Ramos (cell line): ENCODE data around the gene FASTKD1.
"Not testable (repeated sequence)": the region's sequence is repeated elsewhere in the genome, so short reads cannot be mapped to it uniquely, and the experiment has no call there.

Experiments
- in situ Hi-C: fragments of 300-500 bp; cut with MboI; formaldehyde crosslinking; loops from one replicate; pipeline ENCODE4 v1.14.3; 2022; ENCODE audit warnings: low sequenced_read_pairs; ENCODE audit not compliant: unreplicated experiment

Gene FASTKD1, protein sequence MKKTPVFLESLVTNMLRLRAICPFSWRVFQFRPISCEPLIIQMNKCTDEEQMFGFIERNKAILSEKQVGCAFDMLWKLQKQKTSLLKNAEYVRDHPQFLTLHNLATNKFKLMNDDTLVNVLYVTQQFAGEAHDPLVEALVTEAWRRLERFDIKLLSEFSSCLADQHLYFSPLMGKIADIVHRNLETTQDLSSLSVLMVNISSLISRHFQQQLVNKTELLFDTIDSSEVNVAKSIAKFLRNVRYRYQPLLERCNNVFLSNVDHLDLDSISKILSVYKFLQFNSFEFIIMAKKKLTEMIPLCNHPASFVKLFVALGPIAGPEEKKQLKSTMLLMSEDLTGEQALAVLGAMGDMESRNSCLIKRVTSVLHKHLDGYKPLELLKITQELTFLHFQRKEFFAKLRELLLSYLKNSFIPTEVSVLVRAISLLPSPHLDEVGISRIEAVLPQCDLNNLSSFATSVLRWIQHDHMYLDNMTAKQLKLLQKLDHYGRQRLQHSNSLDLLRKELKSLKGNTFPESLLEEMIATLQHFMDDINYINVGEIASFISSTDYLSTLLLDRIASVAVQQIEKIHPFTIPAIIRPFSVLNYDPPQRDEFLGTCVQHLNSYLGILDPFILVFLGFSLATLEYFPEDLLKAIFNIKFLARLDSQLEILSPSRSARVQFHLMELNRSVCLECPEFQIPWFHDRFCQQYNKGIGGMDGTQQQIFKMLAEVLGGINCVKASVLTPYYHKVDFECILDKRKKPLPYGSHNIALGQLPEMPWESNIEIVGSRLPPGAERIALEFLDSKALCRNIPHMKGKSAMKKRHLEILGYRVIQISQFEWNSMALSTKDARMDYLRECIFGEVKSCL

GRCh38 chr2:169573160-169573973 is at the start of gene FASTKD1:
FASTKD1 (minus strand) TSS chr2:169573865; CDS start chr2:169572029, 1,836 bp downstream.
- in situ Hi-C loops: no loop called here

- in situ Hi-C loops: no loop called here
Observed at GRCh38 chr2:169623235-169623634, 49.6 kb upstream of the FASTKD1 start.

GRCh38 chr2:169620509-169620908 is 46.8 kb upstream of the FASTKD1 start:
- in situ Hi-C loops: no loop called here

- in situ Hi-C loops: no loop called here
Observed at GRCh38 chr2:169619946-169620345, 46.3 kb upstream of the FASTKD1 start.

DNA sequence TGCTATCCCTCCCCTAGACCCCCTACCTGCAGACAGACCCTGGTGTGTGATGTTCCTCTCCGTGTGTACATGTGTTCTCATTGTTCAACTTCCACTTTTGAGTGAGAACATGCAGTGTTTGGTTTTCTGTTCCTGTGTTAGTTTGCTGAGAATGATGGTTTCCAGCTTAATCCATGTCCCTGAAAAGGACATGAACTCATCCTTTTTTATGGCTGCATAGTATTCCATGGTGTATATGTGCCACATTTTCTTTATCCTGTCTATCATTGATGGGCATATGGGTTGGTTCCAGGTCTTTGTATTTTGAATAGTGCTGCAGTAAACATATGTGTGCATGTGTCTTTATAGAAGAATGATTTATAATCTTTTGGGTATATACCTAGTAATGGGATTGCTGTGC is 42.3 kb upstream of the FASTKD1 start:
- in situ Hi-C loops: not testable (repeated sequence)

GRCh38 chr2:169613876-169614275 is 40.2 kb upstream of the FASTKD1 start:
- in situ Hi-C loops: no loop called here

- in situ Hi-C loops: no loop called here
Observed at GRCh38 chr2:169609264-169609663, 35.6 kb upstream of the FASTKD1 start.

- in situ Hi-C loops: no loop called here
Observed at GRCh38 chr2:169599568-169599967, 25.9 kb upstream of the FASTKD1 start.

- in situ Hi-C loops: no loop called here
Observed at GRCh38 chr2:169598982-169599381, 25.3 kb upstream of the FASTKD1 start.

- in situ Hi-C loops: not testable (repeated sequence)
Observed at GRCh38 chr2:169596546-169596945, 22.9 kb upstream of the FASTKD1 start.

GRCh38 chr2:169590804-169591203 is 17.1 kb upstream of the FASTKD1 start:
- in situ Hi-C loops: no loop called here

DNA sequence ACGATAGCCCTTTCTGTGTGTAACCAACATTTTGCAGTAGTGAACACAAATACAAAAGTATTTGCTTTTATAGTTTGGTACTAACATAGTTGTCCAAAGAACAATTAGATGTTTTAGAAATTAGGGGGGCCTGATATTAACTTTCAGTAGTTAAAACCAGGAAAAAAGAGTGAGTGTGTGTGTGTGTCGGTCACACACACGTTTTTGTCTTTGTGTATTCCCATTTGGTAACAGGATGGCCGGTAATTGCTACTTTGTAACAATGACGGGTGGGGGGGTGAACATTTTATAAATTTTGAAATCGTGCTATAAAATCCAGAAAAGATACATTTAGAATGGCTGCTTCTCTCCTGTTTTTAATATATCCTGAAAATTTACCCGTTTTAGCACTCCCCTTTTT is 12.0 kb upstream of the FASTKD1 start:
- in situ Hi-C loops: no loop called here

DNA sequence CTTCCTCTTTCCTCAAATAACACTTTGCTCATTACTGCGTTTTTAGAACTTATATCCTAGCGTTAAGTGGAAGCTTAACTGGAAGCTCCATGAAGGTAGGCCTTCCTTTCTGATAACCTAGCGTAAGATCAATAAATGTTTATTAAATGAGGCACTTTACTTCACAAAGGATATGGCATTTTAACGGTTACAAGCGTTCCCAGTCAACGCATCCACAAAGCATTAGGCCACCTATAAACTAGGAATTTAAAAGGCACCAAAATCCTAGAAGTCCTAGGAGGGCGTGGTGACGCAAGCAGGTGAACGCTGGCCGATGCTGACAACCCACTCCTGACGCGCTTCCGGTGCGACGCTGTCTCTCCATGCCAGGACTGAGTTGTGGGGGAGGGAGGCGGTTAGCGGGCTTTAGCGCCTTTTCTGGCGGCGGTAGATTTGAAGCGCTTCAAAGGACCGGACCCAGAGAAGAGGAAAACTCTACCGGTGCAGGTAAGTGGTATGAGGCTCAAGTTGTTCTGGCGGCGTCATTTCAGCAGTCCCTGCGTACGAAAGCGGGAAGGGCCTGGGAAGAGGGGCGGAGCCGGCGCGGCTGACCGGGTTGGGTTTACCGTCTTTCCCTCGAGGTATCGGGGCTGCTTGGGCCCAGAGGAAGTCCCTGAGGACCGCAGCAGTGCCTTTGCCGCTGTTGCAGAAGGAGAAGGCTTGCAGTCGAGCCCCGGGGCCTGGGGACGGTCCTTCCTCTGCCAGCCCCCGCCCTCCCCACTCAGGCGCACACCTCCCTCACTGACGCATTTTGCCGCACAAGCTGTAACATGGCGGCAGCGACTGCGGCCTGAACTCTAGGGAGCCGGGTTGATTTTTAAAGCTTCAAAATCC is 10.6 kb upstream of the FASTKD1 start, which contains the start of gene PPIG:
TSS of gene PPIG (plus strand) at position 347 of the 873 bp plus-strand sequence. CDS start 19,691 bp downstream, outside the sequence.
- in situ Hi-C loops: no loop called here

- in situ Hi-C loops: no loop called here
Observed at GRCh38 chr2:169583518-169583917, 9.9 kb upstream of the FASTKD1 start.

DNA sequence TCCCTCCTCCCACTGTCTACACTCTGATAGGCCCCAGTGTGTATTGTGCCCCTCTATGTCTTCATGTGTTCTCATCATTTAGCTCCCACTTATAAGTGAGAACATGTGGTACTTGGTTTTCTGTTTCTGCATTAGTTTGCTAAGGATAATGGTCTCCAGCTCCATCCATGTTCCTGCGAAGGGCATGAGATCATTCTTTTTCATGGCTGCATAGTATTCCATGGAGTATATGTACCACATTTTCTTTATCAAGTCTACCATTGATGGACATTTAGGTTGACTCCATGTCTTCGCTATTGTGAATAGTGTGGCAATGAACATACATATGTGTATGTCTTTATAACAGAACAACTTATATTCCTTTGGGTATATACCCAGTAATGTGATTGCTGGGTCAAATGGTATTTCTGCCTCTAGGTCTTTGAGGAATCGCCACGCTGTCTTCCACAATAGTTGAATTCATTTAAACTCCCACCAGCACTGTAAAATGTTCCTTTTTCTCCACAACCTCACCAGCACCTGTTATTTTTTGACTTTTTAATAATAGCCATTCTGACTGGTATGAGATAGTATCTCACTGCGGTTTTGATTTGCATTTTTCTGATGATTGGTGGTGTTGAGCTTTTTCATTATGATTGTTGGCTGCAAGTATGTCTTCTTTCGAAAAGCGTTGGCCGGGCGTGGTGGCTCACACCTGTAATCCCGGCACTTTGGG is 9.0 kb upstream of the FASTKD1 start:
- in situ Hi-C loops: not testable (repeated sequence)

DNA sequence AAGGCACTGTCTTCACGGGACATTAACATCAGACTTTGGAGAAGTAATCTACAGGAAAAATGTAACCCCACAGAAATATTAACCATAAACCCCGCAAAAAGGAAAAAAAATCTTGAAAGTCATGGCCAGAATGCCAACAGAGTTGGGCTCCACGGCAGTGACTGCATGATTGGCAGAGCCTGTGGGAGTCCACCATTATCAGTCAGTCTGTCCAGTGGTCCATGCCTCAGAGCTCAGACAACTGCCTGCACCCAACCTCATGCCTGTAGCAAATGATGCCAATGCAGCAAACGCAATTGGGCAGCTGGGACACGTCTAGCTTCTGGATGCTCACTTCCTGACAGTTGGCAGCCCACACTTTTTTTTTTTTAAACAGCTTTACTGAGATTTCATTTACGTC is 5.4 kb upstream of the FASTKD1 start:
- in situ Hi-C loops: no loop called here

GRCh38 chr2:169575264-169575663 is 1.6 kb upstream of the FASTKD1 start:
- in situ Hi-C loops: not testable (repeated sequence)

DNA sequence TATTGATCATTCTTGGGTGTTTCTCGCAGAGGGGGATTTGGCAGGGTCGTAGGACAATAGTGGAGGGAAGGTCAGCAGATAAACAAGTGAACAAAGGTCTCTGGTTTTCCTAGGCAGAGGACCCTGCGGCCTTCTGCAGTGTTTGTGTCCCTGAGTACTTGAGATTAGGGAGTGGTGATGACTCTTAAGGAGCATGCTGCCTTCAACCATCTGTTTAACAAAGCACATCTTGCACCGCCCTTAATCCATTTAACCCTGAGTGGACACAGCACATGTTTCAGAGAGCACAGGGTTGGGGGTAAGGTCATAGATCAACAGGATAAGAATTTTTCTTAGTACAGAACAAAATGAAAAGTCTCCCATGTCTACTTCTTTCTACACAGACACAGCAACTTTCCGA is 874 bp upstream of the FASTKD1 start:
- in situ Hi-C loops: not testable (repeated sequence)

DNA sequence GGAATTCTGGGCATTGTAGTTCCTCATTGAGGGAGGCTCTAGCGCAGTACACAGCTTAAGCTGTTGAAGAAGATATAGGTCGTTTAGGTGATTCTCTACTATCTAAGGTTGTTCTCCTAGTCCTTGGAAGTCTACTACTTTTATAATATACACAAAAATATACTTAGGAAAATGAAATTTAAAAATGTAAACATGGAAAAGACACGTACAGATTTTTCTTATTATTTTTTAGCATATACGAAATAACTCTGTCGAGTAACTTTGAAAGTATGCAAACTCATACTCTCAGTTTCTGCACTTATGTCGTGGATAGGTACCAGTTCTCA is 272 bp upstream of the FASTKD1 start:
- in situ Hi-C loops: no loop called here
